GM21529 (cell line): ENCODE measurements around the gene TRIM51.
"Not testable (repeated sequence)": the region's sequence is repeated elsewhere in the genome, so short reads cannot be mapped to it uniquely, and the experiment has no call there.

Experiments used
- ATAC-seq: cut with Tn5 transposase; IDR thresholded peaks from one replicate; pipeline ENCODE4 v1.9.1; 2021; ENCODE audit not compliant: unreplicated experiment

Gene TRIM51, protein sequence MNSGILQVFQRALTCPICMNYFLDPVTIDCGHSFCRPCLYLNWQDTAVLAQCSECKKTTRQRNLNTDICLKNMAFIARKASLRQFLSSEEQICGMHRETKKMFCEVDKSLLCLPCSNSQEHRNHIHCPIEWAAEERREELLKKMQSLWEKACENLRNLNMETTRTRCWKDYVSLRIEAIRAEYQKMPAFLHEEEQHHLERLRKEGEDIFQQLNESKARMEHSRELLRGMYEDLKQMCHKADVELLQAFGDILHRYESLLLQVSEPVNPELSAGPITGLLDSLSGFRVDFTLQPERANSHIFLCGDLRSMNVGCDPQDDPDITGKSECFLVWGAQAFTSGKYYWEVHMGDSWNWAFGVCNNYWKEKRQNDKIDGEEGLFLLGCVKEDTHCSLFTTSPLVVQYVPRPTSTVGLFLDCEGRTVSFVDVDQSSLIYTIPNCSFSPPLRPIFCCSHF

GRCh38 chr11:55882997-55883396 is at the start of gene TRIM51:
Gene TRIM51, plus strand, starts transcription at chr11:55883297. Its CDS starts 2,132 bp downstream, at chr11:55885429.
- not testable (repeated sequence) for ATAC-seq

GRCh38 chr11:55838452-55838851 is 44.6 kb upstream of the TRIM51 start, which contains the start of gene OR5D16:
Gene OR5D16, plus strand, starts transcription at chr11:55838752. Its CDS starts 0 bp downstream, at chr11:55838752.
- ATAC-seq: no peak

- ATAC-seq: no peak
These were observed 35.6 kb upstream of the TRIM51 start for GRCh38 chr11:55847453-55847852.

DNA sequence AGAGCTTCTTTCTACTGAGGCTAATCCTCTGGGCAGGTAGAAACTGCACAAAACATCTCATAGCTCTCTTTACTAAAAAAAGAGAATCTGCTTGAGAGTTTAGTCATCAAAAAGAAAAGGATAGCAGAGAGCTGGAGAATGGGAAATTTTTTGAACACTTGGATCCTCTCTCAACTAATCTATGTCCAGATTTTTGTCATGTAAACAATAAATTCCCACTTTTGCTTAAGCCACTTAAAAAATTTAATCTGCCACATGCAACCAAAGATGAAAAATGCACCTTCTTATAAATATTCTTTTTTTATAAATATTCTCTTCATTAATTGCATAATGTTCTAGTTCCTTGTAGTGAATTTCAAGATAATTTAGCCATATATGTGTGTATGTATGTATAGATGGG is 34.1 kb upstream of the TRIM51 start:
- no peak for ATAC-seq

GRCh38 chr11:55852141-55852540 is 31.0 kb upstream of the TRIM51 start:
- ATAC-seq: no peak

- ATAC-seq: no peak
These were observed 28.4 kb upstream of the TRIM51 start for GRCh38 chr11:55854704-55855103.

DNA sequence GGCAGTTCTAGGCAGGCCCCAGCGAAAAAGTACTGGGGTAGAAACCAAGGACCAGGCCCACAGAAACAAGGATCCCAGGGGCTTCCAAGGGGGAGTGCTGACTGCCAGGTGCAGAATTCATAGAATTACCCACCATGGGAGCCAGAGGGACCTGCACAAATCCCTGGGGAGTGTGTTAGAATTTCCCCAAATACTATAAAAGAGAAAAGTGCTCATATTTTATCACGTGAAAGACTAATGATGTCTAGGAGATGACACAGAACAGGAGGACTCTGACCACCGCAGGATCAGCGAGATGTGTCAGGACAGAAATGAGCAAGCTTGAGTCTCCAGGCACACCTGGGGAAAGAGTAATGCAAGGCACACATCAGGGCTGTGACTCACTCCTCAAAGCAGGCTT is 15.7 kb upstream of the TRIM51 start:
- not testable (repeated sequence) for ATAC-seq

DNA sequence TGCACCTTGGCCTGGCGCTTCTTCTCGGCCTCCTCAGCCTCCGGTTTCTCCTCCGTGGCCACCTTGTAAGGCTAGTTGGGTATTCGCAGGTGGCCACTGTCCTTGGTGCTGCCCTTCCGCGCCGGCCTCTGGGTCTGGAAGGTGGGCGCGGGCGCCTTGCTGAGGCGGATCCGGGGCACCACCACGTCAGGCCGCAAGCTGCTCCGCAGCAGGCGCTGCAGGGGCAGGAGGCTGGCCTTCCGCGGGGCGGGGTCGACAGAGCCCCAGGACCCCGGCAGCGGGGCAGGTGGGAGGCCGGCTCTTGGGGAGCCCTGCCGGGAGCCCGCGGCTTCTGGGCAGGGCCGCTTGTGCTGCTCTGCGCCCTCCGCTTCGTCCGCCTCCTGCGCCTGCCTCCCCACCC is 10.4 kb upstream of the TRIM51 start:
- not testable (repeated sequence) for ATAC-seq

- ATAC-seq: not testable (repeated sequence)
These were observed 10.0 kb upstream of the TRIM51 start for GRCh38 chr11:55873146-55873545.

DNA sequence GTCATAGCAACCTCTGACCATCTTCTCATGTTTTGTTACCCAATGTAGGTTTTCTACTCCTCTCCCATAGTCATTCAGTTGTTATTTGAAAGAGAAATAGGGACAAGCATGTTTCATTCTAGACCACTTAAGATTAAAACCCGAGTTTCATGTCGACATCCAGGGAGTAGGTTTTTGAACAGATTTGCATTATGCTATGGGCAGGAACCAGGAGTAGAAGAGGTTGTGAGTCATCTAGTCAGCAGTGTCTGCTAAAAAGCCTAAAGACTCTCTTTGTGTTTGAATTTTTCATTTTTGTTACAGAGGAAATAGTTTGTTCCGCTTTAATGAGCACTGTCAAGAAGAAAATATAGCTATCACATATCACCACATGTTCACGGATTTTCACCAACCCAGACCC is 1.9 kb downstream of the TRIM51 start:
- not testable (repeated sequence) for ATAC-seq

DNA sequence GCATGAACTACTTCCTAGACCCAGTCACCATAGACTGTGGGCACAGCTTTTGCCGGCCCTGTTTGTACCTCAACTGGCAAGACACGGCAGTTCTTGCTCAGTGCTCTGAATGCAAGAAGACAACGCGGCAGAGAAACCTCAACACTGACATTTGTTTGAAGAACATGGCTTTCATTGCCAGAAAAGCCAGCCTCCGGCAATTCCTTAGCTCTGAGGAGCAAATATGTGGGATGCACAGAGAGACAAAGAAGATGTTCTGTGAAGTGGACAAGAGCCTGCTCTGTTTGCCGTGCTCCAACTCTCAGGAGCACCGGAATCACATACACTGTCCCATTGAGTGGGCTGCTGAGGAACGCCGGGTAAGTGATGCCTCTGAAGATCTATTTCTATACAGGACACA is 2.4 kb downstream of the TRIM51 start:
- not testable (repeated sequence) for ATAC-seq

DNA sequence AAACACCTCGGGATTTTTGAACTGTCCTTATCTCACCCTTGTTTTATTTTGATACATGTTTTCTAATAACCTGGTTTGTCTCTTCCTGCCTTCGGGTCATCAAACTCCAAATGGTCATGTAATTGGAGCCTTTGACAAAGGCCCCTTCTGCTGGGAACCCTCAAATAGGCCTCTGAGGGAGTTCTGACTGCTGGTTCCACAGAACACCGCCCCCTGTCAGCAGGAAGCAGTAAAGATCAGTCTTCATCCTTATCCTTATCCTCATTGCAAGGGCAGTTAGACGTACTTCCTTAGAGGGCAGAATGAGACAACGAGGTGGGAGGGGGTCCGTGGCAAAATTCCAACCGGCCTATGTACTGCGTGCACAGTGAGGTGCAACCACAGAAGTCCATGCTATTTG is 12.1 kb downstream of the TRIM51 start:
- no peak for ATAC-seq

GRCh38 chr11:55902308-55902707 is 19.2 kb downstream of the TRIM51 start:
- no peak for ATAC-seq

DNA sequence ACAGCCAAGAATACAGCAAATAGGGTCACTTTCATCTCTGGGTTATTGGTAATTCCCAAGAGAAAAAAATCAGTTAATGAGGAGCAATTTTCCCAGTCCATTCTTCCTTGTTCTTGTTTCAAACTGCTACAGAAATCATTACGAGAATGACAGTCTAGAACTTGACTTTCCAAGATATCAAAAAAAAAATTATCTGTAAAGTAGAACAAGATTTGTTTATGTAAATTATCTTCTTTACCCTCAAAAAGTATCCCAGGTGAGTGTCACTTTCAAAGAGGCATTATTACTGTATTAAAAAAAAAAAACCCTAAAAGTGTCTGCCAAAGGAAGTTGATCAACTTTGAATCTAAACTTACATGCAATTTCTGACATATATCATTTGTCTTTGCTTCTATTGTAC is 31.4 kb downstream of the TRIM51 start, which contains the start of gene OR5W2:
Gene OR5W2 (minus strand): TSS at position 101 of the 400 bp plus-strand sequence. CDS start 0 bp downstream, at position 101.
- no peak for ATAC-seq

- no peak for ATAC-seq
These were observed 37.4 kb downstream of the TRIM51 start for GRCh38 chr11:55920537-55920936.

GRCh38 chr11:55936300-55936699 is 53.2 kb downstream of the TRIM51 start, which contains the start of gene OR5I1:
Gene OR5I1, minus strand, starts transcription at chr11:55936400. Its CDS starts 0 bp downstream, at chr11:55936400.
- ATAC-seq: no peak
